NCI-H345 treated with DMSO at 0.1 percent for 48 hours (cell line): Measurements from ENCODE around the gene NHLH1.

Source experiments
- DNase-seq: peaks from one replicate; lab custom pipeline; 2025; ENCODE audit not compliant: unreplicated experiment; lab: John Stamatoyannopoulos, UW

NHLH1 gene

DNA sequence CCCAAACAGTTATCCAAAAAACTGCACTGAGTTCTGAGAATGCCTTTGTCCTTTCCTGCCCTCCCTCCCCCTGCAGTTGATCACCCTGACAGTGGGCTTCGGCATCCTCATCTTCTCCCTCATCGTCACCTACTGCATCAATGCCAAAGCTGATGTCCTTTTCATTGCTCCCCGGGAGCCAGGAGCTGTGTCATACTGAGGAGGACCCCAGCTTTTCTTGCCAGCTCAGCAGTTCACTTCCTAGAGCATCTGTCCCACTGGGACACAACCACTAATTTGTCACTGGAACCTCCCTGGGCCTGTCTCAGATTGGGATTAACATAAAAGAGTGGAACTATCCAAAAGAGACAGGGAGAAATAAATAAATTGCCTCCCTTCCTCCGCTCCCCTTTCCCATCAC, 8.8 kb upstream of the NHLH1 start:
- DNase-seq: no peak

DNA sequence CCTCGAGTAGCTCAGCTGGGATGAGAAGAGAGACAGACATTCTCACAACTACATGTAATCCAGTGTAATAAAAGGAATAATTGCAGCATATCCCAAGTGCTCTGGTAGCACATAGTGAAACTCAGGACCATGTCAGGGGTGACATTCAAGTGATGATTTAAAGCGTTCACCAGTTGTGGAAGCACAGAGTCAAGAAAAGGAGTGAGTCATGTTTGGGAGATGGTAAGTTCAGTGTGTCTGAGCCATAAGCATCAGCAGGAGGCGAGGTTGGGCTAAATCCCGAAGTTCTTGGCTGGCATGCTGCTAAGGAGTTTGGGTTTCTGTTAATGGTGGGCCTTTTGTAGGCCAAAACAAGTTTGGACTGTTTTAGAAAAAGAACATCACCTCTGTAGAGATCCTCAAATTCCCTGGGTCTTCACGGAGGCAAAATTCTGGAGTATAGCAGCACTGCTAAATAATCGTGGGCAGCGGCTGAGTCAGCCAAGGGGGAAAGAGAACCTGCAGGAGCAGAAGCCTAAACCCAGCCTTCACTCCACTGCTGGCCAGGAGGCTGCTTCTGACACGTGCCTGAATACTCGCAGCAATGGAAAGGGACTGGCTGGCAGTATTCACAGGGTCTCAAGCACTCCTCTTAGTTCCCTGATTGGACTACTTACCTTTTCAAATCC, 7.2 kb upstream of the NHLH1 start:
- no peak for DNase-seq

DNA sequence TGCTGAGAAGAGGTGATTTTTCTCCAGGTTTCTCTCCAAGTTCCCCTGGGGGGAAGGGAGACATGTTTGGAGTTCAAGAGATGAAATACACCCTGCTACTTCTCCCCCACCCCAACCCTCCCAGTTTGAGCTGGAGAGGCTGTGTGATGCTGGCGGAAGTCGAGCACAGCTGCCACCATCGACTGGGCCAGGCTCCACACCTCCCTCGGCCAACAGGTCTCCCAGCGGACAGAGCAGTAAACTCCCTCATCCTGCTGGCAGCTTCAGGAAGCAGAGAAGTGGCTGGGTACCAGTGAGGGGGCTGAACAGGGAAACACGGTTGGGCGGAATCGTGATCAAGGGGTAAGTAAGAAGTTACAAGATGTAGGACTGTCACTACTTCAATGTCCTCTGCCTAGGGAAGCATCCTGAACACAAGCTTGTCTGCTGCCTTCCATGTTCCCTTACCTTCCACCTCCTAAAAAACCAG, 6.6 kb upstream of the NHLH1 start:
- DNase-seq: no peak

GRCh38 chr1:160361199-160361598, 5.7 kb upstream of the NHLH1 start:
- no peak for DNase-seq

GRCh38 chr1:160361814-160362167, 5.1 kb upstream of the NHLH1 start:
- DNase-seq: no peak

DNA sequence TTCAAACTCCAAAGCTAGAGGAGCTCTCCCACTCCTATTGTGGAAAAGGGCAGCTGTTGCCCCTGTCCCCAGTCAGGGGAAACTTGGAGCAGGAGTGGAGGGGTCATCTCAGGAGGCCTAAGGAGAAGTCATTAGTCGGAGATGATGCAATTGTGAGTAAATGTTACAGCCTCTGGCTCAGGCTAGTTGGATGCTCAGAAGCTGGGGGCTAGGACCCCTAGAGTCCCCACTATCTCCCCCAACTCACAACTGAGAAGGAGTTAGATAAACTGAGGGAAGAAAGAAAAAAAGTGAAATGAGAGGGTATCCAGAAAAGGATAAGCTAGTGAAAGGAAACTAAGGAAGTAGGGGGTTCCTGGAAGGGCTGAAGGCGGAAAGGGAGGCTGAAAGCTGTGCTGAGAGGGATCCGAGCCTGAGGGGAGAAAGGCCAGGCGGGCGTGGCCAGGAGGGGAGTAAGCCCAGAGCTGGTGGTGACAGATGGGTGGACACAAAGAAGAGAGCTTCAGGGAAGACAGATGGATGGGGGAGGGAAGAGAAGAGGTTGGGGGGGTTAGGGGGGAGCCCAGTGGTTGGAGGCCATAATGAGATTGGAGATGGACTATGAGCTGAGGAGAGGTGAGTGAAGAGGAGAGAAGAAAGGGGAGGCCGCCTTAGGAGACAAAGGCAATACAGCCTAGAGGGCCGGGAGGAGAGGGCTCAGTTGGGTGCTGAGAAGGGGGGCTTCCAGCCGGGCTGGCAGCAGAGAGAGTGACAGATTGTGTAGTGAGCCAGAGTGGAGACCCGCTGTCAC, 4.5 kb upstream of the NHLH1 start:
- DNase-seq: no peak

DNA sequence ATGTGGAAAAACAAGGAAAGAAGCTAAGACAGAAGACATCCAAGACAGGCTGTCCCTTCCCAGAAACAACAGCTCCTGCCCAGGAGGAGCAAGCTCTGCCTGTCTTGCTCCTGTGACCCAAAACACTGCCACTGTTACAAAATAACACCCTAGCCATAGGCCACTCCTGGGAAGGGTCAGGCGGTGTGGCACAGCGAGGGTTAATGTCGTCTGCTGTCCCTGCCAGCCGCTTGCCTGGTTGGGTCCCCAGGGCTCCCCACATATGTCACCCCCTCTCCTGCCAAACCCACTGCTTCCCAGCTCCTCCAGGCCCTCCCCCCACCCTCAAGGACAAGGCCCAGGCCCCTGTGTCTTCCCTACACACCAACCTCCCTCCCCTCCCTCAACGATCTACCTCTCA, 3.9 kb upstream of the NHLH1 start:
- DNase-seq: no peak

GRCh38 chr1:160363951-160364735, 2.7 kb upstream of the NHLH1 start:
- DNase-seq: no peak

DNA sequence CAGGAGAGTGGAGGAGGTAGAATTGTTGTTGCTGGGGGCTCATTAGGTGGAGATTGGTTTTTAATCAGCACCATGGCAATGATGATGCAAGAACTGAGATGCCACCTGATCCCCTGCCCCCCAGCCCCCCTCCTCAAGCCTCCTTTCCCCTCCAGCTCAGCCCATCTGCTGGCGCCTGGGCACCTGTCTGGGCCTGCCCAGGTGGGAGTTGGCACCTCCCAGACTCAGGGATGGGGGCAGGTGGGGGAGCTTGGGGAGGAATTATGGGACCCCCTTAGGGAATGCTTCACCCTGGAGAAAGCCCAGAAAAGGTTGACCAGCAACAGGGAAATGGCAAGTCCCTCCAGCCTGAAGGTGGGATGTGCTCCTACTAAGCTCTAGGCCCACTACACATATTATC, 1.5 kb upstream of the NHLH1 start:
- DNase-seq: no peak

DNA sequence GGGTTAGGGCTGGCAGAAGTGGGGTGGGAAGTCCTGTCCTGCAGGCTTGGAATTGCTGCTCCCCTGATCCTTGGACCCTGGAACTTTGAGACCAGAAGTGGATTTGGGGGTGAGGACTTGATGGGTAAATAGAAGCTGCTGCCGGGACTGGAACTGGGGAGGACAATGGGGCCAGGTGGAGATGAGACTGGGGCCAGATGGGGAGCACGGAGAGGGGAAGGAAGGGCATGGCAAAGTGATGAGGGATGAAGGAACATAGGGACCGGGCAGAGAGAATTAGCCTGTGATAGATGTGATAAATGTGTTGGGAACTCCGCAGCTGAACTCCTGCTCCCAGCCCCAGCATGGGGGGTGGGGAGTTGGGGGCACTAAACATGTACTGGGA, 637 bp downstream of the NHLH1 start:
- no peak for DNase-seq

GRCh38 chr1:160367934-160368923, 1.4 kb downstream of the NHLH1 start:
- no peak for DNase-seq

DNA sequence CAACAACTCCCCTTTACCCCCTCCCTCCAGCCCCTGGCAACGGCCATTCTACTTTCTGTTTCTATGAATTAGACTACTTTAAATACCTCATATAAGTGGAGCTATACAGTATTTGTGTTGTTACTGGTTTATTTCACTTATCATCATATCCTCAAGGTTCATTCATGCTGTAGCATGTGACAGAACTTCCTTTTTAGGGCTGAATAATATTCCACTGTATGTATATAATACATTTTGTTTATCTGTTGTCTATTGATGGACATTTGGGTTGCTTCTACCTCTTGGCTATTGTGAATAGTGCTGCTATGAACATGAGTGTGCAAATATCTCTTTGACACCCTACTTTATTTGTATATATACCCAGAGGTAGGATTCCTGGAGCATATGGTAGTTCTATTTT, 2.2 kb downstream of the NHLH1 start:
- no peak for DNase-seq

- DNase-seq: no peak
Measured at GRCh38 chr1:160370561-160371345, 3.9 kb downstream of the NHLH1 start.

DNA sequence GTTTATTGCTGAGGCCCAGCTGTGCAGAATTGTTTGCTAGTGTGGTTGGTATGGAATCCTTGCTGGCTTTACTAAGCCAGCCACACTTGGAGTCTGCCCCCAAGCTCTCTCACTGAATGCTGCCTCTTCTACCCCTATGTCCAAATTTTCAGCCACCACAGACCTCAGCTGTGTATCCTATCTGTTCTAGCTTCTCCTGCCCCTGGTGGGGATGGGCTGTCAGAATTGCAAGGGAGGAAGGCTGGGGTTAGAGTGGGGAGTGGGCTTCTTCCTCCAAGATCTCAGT, 4.4 kb downstream of the NHLH1 start:
- DNase-seq: no peak

DNA sequence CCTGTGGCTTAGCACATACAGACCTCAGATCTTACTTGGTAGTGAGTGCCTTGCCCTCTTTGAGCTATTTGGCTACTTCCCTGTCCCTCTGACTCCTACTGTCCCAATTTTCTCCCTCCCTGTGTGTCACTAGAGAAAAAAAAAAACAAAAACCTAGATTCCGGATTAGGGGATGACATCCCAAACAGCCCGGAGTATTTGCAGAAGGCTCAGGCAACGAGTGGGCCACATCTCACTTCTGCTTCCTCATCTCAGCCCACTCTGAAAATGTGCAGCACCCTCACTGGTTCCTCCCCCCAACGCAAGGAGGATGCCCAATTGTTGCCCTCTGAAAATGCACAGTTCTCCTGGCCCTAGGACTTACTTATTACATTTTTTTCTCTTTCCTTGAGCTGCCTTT, 4.9 kb downstream of the NHLH1 start:
- DNase-seq: no peak

DNA sequence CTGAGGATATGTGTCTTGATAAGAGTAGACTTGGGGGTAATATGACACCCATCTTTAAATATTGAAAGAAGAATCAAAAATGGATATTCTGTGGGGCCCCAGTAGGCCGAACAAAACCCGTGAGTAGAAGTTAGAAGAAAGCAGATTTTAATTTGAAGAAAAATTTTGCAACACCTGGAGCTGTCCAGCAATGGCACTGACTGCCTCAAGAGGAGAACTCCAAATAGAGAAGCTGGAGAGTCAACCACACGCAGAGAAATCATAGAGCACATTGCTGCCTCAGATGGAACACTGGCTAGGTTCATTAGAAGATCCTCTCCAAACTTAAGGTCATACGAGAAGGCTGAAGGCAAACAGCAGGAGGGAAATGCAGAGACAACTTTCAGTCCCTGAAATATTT, 6.8 kb downstream of the NHLH1 start:
- DNase-seq: no peak

- DNase-seq: no peak
Measured at GRCh38 chr1:160374306-160375110, 7.6 kb downstream of the NHLH1 start.

- no peak for DNase-seq
Measured at GRCh38 chr1:160375788-160376524, 9.1 kb downstream of the NHLH1 start.
